SK-N-SH (cell line): ENCODE measurements around the gene TRDN. TPM values are rescaled to one million over a fixed set of nuclear protein-coding genes. Genes with fewer than 3 reads are reported as not detected.

Experiments
- CTCF ChIA-PET: fragments of 300-600, 350-600 bp; formaldehyde crosslinking; extraction: SDS; loops from one replicate; lab custom pipeline; 2021; lab: Yijun Ruan, JAX
- POLR2A ChIA-PET: fragments of 350-600 bp; sonication (Branson Sonifier 250); formaldehyde crosslinking; extraction: SDS; loops from one replicate; lab custom pipeline; 2020; ENCODE audit warnings: antibody characterized with exemption, inconsistent platforms; lab: Yijun Ruan, JAX
- DNase-seq: peaks from one replicate; pipeline ENCODE4 v3.0.0; 2012
- H2AFZ ChIP-seq: fragments of 200-600 bp; sonication (generic); 2 replicates; pipeline ENCODE4 v1.8.1; 2016; ENCODE audit warnings: antibody characterized with exemption, mild to moderate bottlenecking, low read depth
- H3F3A ChIP-seq: fragments of 200-600 bp; sonication (generic); replicated peaks from 2 replicates; pipeline ENCODE3; 2016; ENCODE audit warnings: antibody characterized with exemption, mild to moderate bottlenecking; ENCODE audit not compliant: insufficient read depth
- H3K27ac ChIP-seq, 2 experiments: fragments of 200-500 bp in 1 of 2; fragments of 200-600 bp in 1 of 2; sonication (Bioruptor generic) in 1 of 2; sonication (generic), shearing (Covaris generic) in 1 of 2; 2 replicates each; pipeline versions ENCODE4 v1.5.1 to v1.6.1; 2014 to 2016; ENCODE audit warnings: low read depth in 2 of 2, inconsistent platforms in 1 of 2, low read length in 1 of 2, mild to moderate bottlenecking in 1 of 2, mixed read lengths in 1 of 2
- H3K27me3 ChIP-seq: fragments of 200-600 bp; sonication (generic), shearing (Covaris generic); 2 replicates; pipeline ENCODE4 v1.6.1; 2016; ENCODE audit warnings: mixed run types; ENCODE audit not compliant: insufficient read depth
- H3K36me3 ChIP-seq, 2 experiments: fragments of 200-500 bp in 1 of 2; fragments of 200-600 bp in 1 of 2; sonication (Bioruptor generic) in 1 of 2; sonication (generic) in 1 of 2; replicated peaks in 1 of 2; 2 replicates each; pipeline versions ENCODE3 to v1.5.1; 2014 to 2016; ENCODE audit warnings: low read length in 1 of 2, mild to moderate bottlenecking in 1 of 2; ENCODE audit not compliant: insufficient read depth in 2 of 2, control insufficient read depth in 1 of 2
- H3K4me1 ChIP-seq, 2 experiments: fragments of 200-500 bp in 1 of 2; fragments of 200-600 bp in 1 of 2; sonication (Bioruptor generic) in 1 of 2; sonication (generic), shearing (Covaris generic) in 1 of 2; 2 replicates each; pipeline versions ENCODE4 v1.5.1 to v1.6.1; 2014 to 2016; ENCODE audit warnings: low read depth in 1 of 2, low read length in 1 of 2, mixed run types in 1 of 2; ENCODE audit not compliant: insufficient read depth in 2 of 2, control insufficient read depth in 1 of 2
- H3K4me2 ChIP-seq: fragments of 200-600 bp; sonication (generic), shearing (Covaris generic); 2 replicates; pipeline ENCODE4 v1.6.1; 2017; ENCODE audit warnings: mixed run types
- H3K4me3 ChIP-seq, 2 experiments: fragments of 200-500 bp in 1 of 2; fragments of 200-600 bp in 1 of 2; sonication (Bioruptor generic) in 1 of 2; sonication (generic), shearing (Covaris generic) in 1 of 2; 2 replicates each; pipeline versions ENCODE4 v1.5.1 to v1.8.1; 2014 to 2016; ENCODE audit warnings: low read depth in 2 of 2, inconsistent platforms in 1 of 2, low read length in 1 of 2, mild to moderate bottlenecking in 1 of 2, mixed read lengths in 1 of 2, moderate library complexity in 1 of 2
- H3K79me2 ChIP-seq: fragments of 200-600 bp; sonication (generic); 2 replicates; pipeline ENCODE4 v1.8.1; 2017; ENCODE audit warnings: mild to moderate bottlenecking; ENCODE audit not compliant: insufficient read depth
- H3K9ac ChIP-seq: fragments of 200-600 bp; sonication (generic); 2 replicates; pipeline ENCODE4 v1.6.1; 2017; ENCODE audit warnings: mixed run types
- H3K9me2 ChIP-seq: fragments of 200-600 bp; sonication (generic); 2 replicates; pipeline ENCODE4 v1.6.1; 2017; ENCODE audit warnings: mixed run types
- H3K9me3 ChIP-seq: fragments of 200-600 bp; sonication (generic); 2 replicates; pipeline ENCODE4 v1.6.1; 2017; ENCODE audit warnings: mixed run types, mild to moderate bottlenecking, moderate library complexity
- H4K20me1 ChIP-seq: fragments of 200-600 bp; sonication (generic); 2 replicates; pipeline ENCODE4 v1.6.1; 2017; ENCODE audit warnings: mild to moderate bottlenecking, mixed run types; ENCODE audit not compliant: insufficient read depth
- CHD2 ChIP-seq: fragments of 150-350 bp; IDR thresholded peaks from 2 replicates; pipeline ENCODE4 v1.6.1; 2018; ENCODE audit warnings: low read length; ENCODE audit not compliant: partially characterized antibody
- EZH2phosphoT487 ChIP-seq: fragments of 200-600 bp; sonication (generic); IDR thresholded peaks from 2 replicates; pipeline ENCODE4 v1.6.1; 2017; ENCODE audit warnings: low read depth, mixed run types, mild to moderate bottlenecking, antibody characterized with exemption, moderate library complexity, borderline replicate concordance
- FOSL2 ChIP-seq: IDR thresholded peaks from 2 replicates; pipeline ENCODE4 v1.4.0; 2012; ENCODE audit warnings: low read depth, mild to moderate bottlenecking, moderate library complexity, borderline replicate concordance
- MXI1 ChIP-seq: IDR thresholded peaks from 2 replicates; pipeline ENCODE4 v1.6.1; 2012; ENCODE audit warnings: mild to moderate bottlenecking, low read depth, low read length, improper control_type of control experiment
- NFIC ChIP-seq: IDR thresholded peaks from 2 replicates; pipeline ENCODE4 v1.4.0; 2012; ENCODE audit warnings: borderline replicate concordance
- NRF1 ChIP-seq: IDR thresholded peaks from 2 replicates; pipeline ENCODE4 v1.6.1; 2012; ENCODE audit warnings: low read depth, mild to moderate bottlenecking, low read length
- POLR2AphosphoS5 ChIP-seq: IDR thresholded peaks from 2 replicates; pipeline ENCODE4 v1.6.1; 2012; ENCODE audit warnings: low read depth, low read length
- RAD21 ChIP-seq: IDR thresholded peaks from 2 replicates; pipeline ENCODE4 v1.6.1; 2012; ENCODE audit warnings: mild to moderate bottlenecking, low read length
- RCOR1 ChIP-seq: fragments of 150-350 bp; IDR thresholded peaks from 2 replicates; pipeline ENCODE4 v1.6.1; 2017; ENCODE audit warnings: antibody characterized with exemption, low read length
- SIN3A ChIP-seq: IDR thresholded peaks from 2 replicates; pipeline ENCODE4 v1.6.1; 2012; ENCODE audit warnings: low read depth, mild to moderate bottlenecking, low read length, moderate library complexity, borderline replicate concordance
- TEAD4 ChIP-seq: IDR thresholded peaks from 2 replicates; pipeline ENCODE4 v1.4.0; 2012; ENCODE audit warnings: mild to moderate bottlenecking, borderline replicate concordance; ENCODE audit not compliant: insufficient read depth
- YY1 ChIP-seq: IDR thresholded peaks from 2 replicates; pipeline ENCODE4 v1.4.0; 2012; ENCODE audit warnings: low read depth, mild to moderate bottlenecking
- WGBS: methylation state at CpG from one replicate; pipeline ENCODE4 v1.1.6; 2017; ENCODE audit warnings: low lambda C conversion rate; 5-methylcytosine and 5-hydroxymethylcytosine counted together
- polyA plus RNA-seq, 3 experiments: library from polyadenylated mRNA; depleted of rRNA; stranded (reverse); fragments of >200 nt; gene quantifications; 2 replicates each; pipeline ENCODE4 v1.2.3, GENCODE V29; 2012
- TF ChIP-seq, protein P1 (sequence below): fragments of 150-350 bp; IDR thresholded peaks from 2 replicates; pipeline ENCODE4 v1.6.1; 2017; ENCODE audit warnings: antibody characterized with exemption, low read length, low read depth, borderline replicate concordance
- TF ChIP-seq, protein P2 (sequence below): IDR thresholded peaks from 2 replicates; pipeline ENCODE4 v1.4.0; 2012; ENCODE audit warnings: low read depth, borderline replicate concordance
- TF ChIP-seq, protein P3 (sequence below): IDR thresholded peaks from 2 replicates; pipeline ENCODE4 v1.4.0; 2012; ENCODE audit warnings: low read depth

Gene TRDN
- polyA plus RNA-seq, 1 of the 3 experiments (the other 2 are of a cell fraction): not detected

DNA sequence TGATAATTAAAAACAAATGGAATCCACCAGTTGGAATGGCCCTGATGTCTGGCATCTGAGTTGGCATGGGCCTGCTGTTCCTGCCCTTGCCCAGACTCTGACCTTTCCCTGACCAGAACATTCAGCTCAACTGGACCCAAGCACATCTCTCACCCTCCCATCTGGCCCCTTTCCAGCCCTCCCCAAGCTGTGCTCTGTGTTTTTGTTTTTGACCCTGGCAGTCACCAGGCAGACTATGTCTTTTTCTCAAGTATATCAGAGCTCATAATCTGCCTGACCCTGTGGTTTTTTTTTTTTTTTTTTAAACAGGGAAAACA, 117.6 kb downstream of the TRDN start:
- CTCF ChIA-PET: interaction anchor here (1.1 kb wide), 1 partner anchor 16 kb away, joined by 3 read pairs; no protein-coding TSS in a partner anchor
- H3K27ac ChIP-seq: no peak overlapping the region

DNA sequence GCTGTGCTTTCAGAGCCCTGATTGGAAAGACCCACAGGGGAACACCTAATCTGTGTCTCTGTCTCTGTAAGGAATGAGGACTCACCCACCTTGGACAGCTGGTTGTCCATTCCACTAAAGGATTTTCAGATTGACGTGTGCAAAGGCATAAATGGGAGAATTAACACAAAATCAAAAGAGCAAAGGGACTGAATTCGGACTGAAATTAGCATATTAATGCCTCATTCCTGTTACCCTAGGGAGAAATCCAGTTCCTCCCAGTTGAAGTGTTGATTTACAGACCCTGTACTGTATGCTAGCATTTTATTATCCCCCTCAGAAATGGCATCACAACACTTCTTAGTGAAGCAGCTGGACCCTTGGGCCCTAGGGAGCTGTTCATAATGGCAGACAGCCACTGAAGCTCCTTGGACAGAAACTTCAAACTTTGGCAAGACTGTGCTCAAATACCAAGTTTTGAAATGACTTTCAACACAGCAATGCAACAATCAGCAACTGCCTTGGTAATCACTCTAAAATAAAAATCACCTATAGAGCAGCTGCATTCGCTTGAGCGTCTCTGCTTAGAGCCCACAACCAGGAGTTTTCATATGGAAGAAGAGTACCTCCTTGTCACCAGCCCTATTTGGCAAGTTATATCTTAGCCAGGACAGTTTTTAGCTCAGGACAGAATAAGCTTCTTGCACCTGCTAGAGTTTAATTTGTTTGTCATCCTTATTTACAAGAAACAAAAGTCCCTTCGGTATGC, 118.1 kb downstream of the TRDN start:
- 32% methylated on average over 5 of the region's 5 CpGs for WGBS
- Histone ChIP-seq H3K9ac (no peak overlapping the region), H3K27me3 (no peaks in the 10 kb centered on the region), H3F3A (no peaks in the 10 kb centered on the region), H3K9me3 (no peaks in the 10 kb centered on the region), H3K9me2 (no peaks in the 10 kb centered on the region), H3K4me1 (peaks cover 0 to 3% of the 10 kb centered on the region in 2 experiments; a peak in 1 of 4 replicates), H3K4me3 (no peak overlapping the region), H3K79me2 (no peaks in the 10 kb centered on the region), H3K4me2 (no peak overlapping the region), H2AFZ (no peak overlapping the region), H4K20me1 (no peaks in the 10 kb centered on the region), H3K27ac (no peak overlapping the region), H3K36me3 (no peaks in the 10 kb centered on the region)
- no peak for TF ChIP-seq EZH2phosphoT487
- TF ChIP-seq SIN3A: no peak
- no peak for TF ChIP-seq FOSL2
- TF ChIP-seq, protein P1, sequence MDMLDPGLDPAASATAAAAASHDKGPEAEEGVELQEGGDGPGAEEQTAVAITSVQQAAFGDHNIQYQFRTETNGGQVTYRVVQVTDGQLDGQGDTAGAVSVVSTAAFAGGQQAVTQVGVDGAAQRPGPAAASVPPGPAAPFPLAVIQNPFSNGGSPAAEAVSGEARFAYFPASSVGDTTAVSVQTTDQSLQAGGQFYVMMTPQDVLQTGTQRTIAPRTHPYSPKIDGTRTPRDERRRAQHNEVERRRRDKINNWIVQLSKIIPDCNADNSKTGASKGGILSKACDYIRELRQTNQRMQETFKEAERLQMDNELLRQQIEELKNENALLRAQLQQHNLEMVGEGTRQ: no peak
- no peak for TF ChIP-seq RAD21
- TF ChIP-seq, protein P2, sequence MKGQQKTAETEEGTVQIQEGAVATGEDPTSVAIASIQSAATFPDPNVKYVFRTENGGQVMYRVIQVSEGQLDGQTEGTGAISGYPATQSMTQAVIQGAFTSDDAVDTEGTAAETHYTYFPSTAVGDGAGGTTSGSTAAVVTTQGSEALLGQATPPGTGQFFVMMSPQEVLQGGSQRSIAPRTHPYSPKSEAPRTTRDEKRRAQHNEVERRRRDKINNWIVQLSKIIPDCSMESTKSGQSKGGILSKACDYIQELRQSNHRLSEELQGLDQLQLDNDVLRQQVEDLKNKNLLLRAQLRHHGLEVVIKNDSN: no peak
- TF ChIP-seq, protein P3, sequence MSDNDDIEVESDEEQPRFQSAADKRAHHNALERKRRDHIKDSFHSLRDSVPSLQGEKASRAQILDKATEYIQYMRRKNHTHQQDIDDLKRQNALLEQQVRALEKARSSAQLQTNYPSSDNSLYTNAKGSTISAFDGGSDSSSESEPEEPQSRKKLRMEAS: no peak
- TF ChIP-seq NRF1: no peak
- TF ChIP-seq POLR2AphosphoS5: no peak
- no peak for TF ChIP-seq TEAD4
- no peak for TF ChIP-seq CHD2
- POLR2A ChIA-PET: no interaction called here
- DNase-seq: no peak
- CTCF ChIA-PET: interaction anchor here (1.1 kb wide), 1 partner anchor 15 kb away, joined by 3 read pairs; no protein-coding TSS in a partner anchor

More for the DNA sequence above, 117.6 kb downstream of the TRDN start:
- Histone ChIP-seq H3K9ac (no peak overlapping the region), H3K4me3 (no peak overlapping the region), H3K9me3 (no peaks in the 10 kb centered on the region), H3F3A (no peaks in the 10 kb centered on the region), H3K4me1 (peaks cover 0 to 3% of the 10 kb centered on the region in 2 experiments; a peak in 1 of 4 replicates), H3K27me3 (no peaks in the 10 kb centered on the region), H3K36me3 (no peaks in the 10 kb centered on the region), H2AFZ (no peak overlapping the region), H4K20me1 (no peaks in the 10 kb centered on the region), H3K9me2 (no peaks in the 10 kb centered on the region), H3K79me2 (no peaks in the 10 kb centered on the region), H3K4me2 (no peak overlapping the region)
- POLR2A ChIA-PET: no interaction called here
- DNase-seq: no peak
- TF ChIP-seq YY1 (no peak), RCOR1 (no peak), MXI1 (no peak), NFIC (no peak)
